ENCODE measurements around the gene GLRA1.

Gene GLRA1

GRCh38 chr5:151947931-151948608 lies 23.4 kb upstream of the GLRA1 start:
- peak; percentile 78 for DNase-seq (ENCODE audit: low read depth)
- no peak for TF ChIP-seq CTCF (IDR thresholded peaks at IDR 0.05; ENCODE audit: insufficient read depth, low read depth, low read length, missing control alignments)
- H3K4me3 ChIP-seq (ENCODE audit: low read length) = no peak overlapping the region

- TF ChIP-seq CTCF (IDR thresholded peaks at IDR 0.05; ENCODE audit: insufficient read depth, low read depth, low read length, missing control alignments) = no peak
- no peak overlapping the region for H3K4me3 ChIP-seq (ENCODE audit: low read length)
- no peak for DNase-seq (ENCODE audit: low read depth)
Observed at GRCh38 chr5:151937851-151938250, 13.2 kb upstream of the GLRA1 start.

GRCh38 chr5:151935135-151935695 lies 10.6 kb upstream of the GLRA1 start:
- no peak for DNase-seq (ENCODE audit: low read depth)
- no peak overlapping the region for H3K4me3 ChIP-seq (ENCODE audit: low read length)
- TF ChIP-seq CTCF (IDR thresholded peaks at IDR 0.05; ENCODE audit: insufficient read depth, low read depth, low read length, missing control alignments) = no peak

- DNase-seq (ENCODE audit: low read depth) = no peak
- TF ChIP-seq CTCF (IDR thresholded peaks at IDR 0.05; ENCODE audit: insufficient read depth, low read depth, low read length, missing control alignments) = no peak
- H3K4me3 ChIP-seq (ENCODE audit: low read length) = no peak overlapping the region
Observed at GRCh38 chr5:151931260-151931659, 6.6 kb upstream of the GLRA1 start.

GRCh38 chr5:151926188-151926587 lies 1.5 kb upstream of the GLRA1 start:
- no peak for DNase-seq (ENCODE audit: low read depth)
- no peak overlapping the region for H3K4me3 ChIP-seq (ENCODE audit: low read length)
- TF ChIP-seq CTCF (IDR thresholded peaks at IDR 0.05; ENCODE audit: insufficient read depth, low read depth, low read length, missing control alignments) = no peak

- TF ChIP-seq CTCF (IDR thresholded peaks at IDR 0.05; ENCODE audit: insufficient read depth, low read depth, low read length, missing control alignments) = no peak
Observed at GRCh38 chr5:151925340-151925739, 689 bp upstream of the GLRA1 start.

More at GRCh38 chr5:151925340-151925739, 689 bp upstream of the GLRA1 start:
- no peak for DNase-seq (ENCODE audit: low read depth)
- no peak overlapping the region for H3K4me3 ChIP-seq (ENCODE audit: low read length)

Measured in epithelial cell of esophagus (primary cell).